RWPE2 (cell line): ENCODE results near the gene DGKI.

Experiments
- ATAC-seq: fragments of 200-7000 bp; cut with Tn5 transposase; 3 replicates; pipeline ENCODE4 v1.9.1; 2021; ENCODE audit warnings: low read depth
- DNase-seq: peaks from one replicate; pipeline ENCODE4 v3.0.0-alpha.2; 2020; ENCODE audit warnings: low spot score
- H3K27ac ChIP-seq: fragments of 450-650 bp; 2 replicates; pipeline ENCODE4 v1.5.1; 2017; ENCODE audit warnings: mild to moderate bottlenecking; ENCODE audit not compliant: poor library complexity, severe bottlenecking
- H3K27me3 ChIP-seq: fragments of 250-450 bp; sonication (Bioruptor Pico); 2 replicates; pipeline ENCODE4 v1.5.1; 2021; ENCODE audit warnings: mild to moderate bottlenecking, moderate library complexity; ENCODE audit not compliant: insufficient read depth, poor library complexity, severe bottlenecking
- H3K36me3 ChIP-seq: fragments of 250-450 bp; sonication (Bioruptor Pico); 2 replicates; pipeline ENCODE4 v1.5.1; 2020; ENCODE audit warnings: low read depth, mild to moderate bottlenecking, moderate library complexity
- H3K4me1 ChIP-seq: fragments of 250-450 bp; sonication (Bioruptor Pico); 2 replicates; pipeline ENCODE4 v1.5.1; 2021; ENCODE audit warnings: mild to moderate bottlenecking, moderate library complexity; ENCODE audit not compliant: insufficient read depth, poor library complexity, severe bottlenecking
- H3K4me3 ChIP-seq: fragments of 250-450 bp; sonication (Bioruptor Pico); 2 replicates; pipeline ENCODE4 v1.5.1; 2021; ENCODE audit warnings: mild to moderate bottlenecking, moderate library complexity; ENCODE audit not compliant: severe bottlenecking
- H3K9me3 ChIP-seq: fragments of 250-450 bp; sonication (Bioruptor Pico); 2 replicates; pipeline ENCODE4 v1.5.1; 2021; ENCODE audit warnings: mild to moderate bottlenecking, moderate library complexity; ENCODE audit not compliant: severe bottlenecking
- TF ChIP-seq, protein P1 (sequence below): fragments of 450-650 bp; IDR thresholded peaks from one replicate; pipeline ENCODE4 v1.5.1; 2017; ENCODE audit warnings: mild to moderate bottlenecking, moderate library complexity; ENCODE audit not compliant: poor library complexity, severe bottlenecking

The DGKI gene

DNA sequence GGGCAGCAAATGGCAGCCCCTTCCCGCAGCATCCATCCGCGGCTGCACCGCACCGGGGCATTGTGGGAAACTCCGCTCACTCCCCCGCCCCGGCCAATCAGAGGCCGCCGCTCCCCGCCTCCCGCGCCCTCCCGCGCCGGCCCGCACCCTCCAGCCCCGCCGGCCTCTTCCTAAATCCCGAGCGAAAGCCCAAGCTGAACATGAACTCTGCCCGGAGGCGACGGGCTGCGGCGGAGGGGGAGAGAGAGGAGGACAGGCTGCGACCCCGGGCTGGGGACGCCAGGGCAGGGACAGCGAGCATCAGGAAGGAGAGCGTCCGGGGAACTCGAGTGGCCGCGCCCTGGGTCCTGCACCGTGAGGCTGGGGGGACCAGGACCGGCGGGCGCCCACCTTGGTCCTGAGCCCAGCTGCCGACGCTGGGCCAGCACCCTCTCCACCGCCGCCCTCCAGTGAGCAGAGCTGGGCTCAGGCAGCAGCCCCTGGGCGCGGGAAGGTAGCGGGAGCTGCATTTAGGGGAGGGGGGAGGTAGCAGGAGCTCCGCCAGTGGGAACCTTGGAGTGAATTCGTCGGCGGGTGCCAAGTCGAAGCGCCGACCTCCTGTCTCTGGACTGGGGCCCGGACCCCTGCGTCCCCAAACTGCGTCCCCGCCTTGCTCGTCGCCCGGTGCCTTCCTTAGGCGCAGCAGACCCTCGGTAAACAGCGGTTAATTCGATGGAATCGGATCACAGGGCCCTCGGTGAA, at the start of gene DGKI:
Gene DGKI, minus strand, starts transcription at position 148 of the 741 bp plus-strand sequence.
- Histone ChIP-seq H3K27me3 (peaks cover 45% of the 10 kb centered on the region), H3K4me3 (peak within 1 kb of the TSS; percentile 25), H3K36me3 (no peaks in the 10 kb centered on the region), H3K9me3 (no peaks in the 10 kb centered on the region), H3K27ac (no peak within 1 kb of the TSS), H3K4me1 (no peaks in the 10 kb centered on the region)
- DNase-seq, result no peak
- TF ChIP-seq, protein P1, sequence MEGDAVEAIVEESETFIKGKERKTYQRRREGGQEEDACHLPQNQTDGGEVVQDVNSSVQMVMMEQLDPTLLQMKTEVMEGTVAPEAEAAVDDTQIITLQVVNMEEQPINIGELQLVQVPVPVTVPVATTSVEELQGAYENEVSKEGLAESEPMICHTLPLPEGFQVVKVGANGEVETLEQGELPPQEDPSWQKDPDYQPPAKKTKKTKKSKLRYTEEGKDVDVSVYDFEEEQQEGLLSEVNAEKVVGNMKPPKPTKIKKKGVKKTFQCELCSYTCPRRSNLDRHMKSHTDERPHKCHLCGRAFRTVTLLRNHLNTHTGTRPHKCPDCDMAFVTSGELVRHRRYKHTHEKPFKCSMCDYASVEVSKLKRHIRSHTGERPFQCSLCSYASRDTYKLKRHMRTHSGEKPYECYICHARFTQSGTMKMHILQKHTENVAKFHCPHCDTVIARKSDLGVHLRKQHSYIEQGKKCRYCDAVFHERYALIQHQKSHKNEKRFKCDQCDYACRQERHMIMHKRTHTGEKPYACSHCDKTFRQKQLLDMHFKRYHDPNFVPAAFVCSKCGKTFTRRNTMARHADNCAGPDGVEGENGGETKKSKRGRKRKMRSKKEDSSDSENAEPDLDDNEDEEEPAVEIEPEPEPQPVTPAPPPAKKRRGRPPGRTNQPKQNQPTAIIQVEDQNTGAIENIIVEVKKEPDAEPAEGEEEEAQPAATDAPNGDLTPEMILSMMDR, result no peak
- 0 out of 3 replicates have a peak, but pooled peaks have one; percentile 10 for ATAC-seq

DNA sequence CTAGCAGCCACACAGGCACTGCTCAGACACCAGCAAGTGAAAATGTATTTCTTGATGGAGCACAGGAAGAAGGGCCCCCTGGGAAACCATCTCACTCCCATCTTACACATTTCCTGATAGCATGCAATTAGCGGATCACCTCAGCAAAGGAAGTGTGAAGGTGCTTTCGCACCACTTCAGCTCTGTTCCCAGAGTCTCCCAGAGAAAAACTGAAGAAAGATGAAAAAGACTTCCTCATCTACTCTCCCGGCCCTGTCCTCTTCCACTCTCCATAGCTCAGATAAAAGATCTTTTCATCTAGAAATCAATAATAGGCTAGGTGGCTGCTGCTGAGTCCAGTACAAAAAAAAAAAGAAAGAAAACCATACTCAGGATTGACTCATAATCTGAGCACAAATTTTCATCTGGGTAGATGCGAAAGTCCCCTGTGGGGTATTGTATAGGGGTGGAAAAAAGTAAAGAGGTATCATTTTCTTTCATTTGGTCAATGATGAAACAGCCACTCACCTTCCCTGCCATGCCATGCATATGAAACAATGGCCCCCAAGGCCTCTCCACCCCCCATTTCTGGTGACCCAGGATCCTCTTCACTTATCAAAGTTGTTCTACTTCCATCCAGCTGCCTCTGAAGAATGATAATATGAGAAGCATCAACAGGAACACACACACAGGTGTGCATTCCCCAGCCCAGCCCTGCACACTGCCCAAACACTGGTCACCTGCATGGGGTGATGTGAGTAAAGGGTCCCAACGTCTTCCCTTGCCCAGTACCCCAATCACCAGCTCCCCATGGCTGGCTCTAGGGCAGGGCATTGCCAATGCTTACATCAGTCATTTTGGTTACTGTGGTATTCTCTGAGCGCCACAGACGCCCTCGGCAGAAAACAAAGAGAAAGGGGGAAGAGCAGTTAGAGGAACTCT, 48.8 kb upstream of the DGKI start:
- H3K4me1 ChIP-seq, result no peaks in the 10 kb centered on the region
- no peaks in the 10 kb centered on the region for H3K9me3 ChIP-seq
- no peaks in the 10 kb centered on the region for H3K27me3 ChIP-seq
- H3K4me3 ChIP-seq, result no peak overlapping the region
- no peak overlapping the region for H3K27ac ChIP-seq
- H3K36me3 ChIP-seq, result peaks cover 90% of the 10 kb centered on the region
- DNase-seq (no peak), ATAC-seq (no peak)
- TF ChIP-seq, protein P1, result no peak

DNA sequence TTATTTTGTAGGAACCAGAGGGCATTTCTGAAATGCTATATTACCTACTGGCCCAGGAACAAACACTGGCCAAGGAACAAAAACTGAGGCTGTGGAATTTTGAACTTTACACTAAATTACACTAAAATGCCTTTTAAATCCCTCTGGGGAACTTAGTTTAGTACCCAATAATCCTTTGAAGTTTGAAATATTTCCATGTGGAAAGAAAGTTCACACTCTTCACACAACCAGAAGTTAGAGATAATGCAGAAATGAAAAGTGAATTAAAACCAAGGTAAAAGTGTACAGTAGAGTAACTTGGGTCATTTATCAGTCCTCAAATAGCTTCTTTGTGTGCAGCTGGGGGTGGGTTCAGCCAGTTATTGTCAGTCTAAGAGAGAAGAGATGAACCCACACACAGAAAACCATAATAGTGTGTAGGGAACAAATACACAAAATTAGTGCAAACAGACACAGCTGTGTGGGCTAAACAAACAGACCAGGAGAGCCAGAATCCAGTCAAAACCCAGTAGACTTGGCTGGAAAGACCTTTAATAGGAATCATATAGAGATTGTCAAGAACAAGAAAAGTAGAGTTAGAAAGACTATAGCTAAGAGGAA, 46.5 kb upstream of the DGKI start:
- Histone ChIP-seq H3K4me3 (no peak overlapping the region), H3K4me1 (no peaks in the 10 kb centered on the region), H3K27me3 (no peaks in the 10 kb centered on the region), H3K27ac (no peak overlapping the region), H3K9me3 (no peaks in the 10 kb centered on the region), H3K36me3 (peaks cover 81% of the 10 kb centered on the region)
- TF ChIP-seq, protein P1, result no peak
- ATAC-seq, result no peak
- DNase-seq, result no peak

DNA sequence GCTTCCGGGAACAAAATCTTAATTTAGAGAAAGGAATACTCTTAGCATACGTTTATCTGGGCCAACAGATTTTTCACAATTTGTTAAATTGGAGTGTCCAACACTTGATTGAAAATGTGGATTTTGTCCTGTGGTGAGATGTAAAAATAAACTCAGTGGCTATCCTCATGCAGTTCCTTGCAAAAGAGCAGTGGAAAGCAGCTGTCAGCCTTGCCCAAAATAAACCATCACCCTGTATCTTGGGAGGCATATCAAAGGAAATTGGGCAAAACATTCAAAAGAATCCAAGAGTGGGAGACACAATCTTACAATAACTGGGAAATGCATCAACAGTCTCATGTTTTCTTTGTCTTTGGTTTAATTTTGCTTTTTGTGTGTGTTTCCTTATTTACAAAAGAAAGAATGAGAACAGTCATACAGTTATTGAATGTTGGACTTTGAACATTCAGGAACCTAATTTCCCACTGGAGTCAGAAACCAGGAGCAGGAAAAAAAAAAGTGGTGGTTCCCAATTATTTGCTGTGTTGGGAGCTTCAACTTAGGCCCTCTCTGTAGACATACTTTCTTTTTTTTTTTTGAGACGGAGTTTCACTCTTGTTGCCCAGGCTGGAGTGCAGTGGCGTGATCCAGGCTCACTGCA, 44.4 kb upstream of the DGKI start:
- Histone ChIP-seq H3K4me1 (no peaks in the 10 kb centered on the region), H3K9me3 (no peaks in the 10 kb centered on the region), H3K4me3 (no peak overlapping the region), H3K27ac (no peak overlapping the region), H3K36me3 (peaks cover 67% of the 10 kb centered on the region), H3K27me3 (no peaks in the 10 kb centered on the region)
- DNase-seq (no peak), ATAC-seq (no peak)
- TF ChIP-seq, protein P1, result no peak
